Liver (tissue), 9 donors: ENCODE results near the gene UBQLNL. TPM values are rescaled to one million over a fixed set of nuclear protein-coding genes. Genes with fewer than 3 reads are reported as not detected.
A peak's percentile ranks its signal among the peaks of the same experiment; 100 is the strongest.

Experiments
- DNase-seq: peaks from one replicate; pipeline ENCODE4 v3.0.0-alpha.2; 2017; ENCODE audit warnings: low spot score
- H3K27ac ChIP-seq, 2 donors: one replicate each; pipeline ENCODE4 v1.7.0; 2013; ENCODE audit warnings: inconsistent platforms in 2 of 2, low read length in 2 of 2, control low read depth in 1 of 2, low read depth in 1 of 2, mild to moderate bottlenecking in 1 of 2
- H3K27me3 ChIP-seq, 4 donors: one replicate each; pipeline versions ENCODE4 v1.6.1 to v1.7.0; 2013; ENCODE audit warnings: low read length in 3 of 4, inconsistent platforms in 1 of 4, mild to moderate bottlenecking in 1 of 4, moderate library complexity in 1 of 4; ENCODE audit not compliant: control insufficient read depth in 4 of 4, insufficient read depth in 4 of 4
- H3K36me3 ChIP-seq, 4 donors: one replicate each; pipeline versions ENCODE4 v1.6.1 to v1.7.0; 2013; ENCODE audit warnings: low read length in 3 of 4, mild to moderate bottlenecking in 3 of 4, low read depth in 1 of 4, moderate library complexity in 1 of 4; ENCODE audit not compliant: control insufficient read depth in 4 of 4, insufficient read depth in 3 of 4
- H3K4me1 ChIP-seq, 4 donors: one replicate each; pipeline versions ENCODE4 v1.6.1 to v1.7.0; 2013; ENCODE audit warnings: low read length in 3 of 4, mild to moderate bottlenecking in 3 of 4, moderate library complexity in 1 of 4; ENCODE audit not compliant: control insufficient read depth in 4 of 4, insufficient read depth in 4 of 4
- H3K4me3 ChIP-seq, 3 donors: one replicate each; pipeline versions ENCODE4 v1.6.1 to v1.7.0; 2013; ENCODE audit warnings: low read length in 3 of 3, control low read depth in 1 of 3, low read depth in 1 of 3, mild to moderate bottlenecking in 1 of 3
- H3K9ac ChIP-seq, 2 donors: one replicate each; pipeline ENCODE4 v1.7.0; 2013; ENCODE audit warnings: low read length in 2 of 2, mild to moderate bottlenecking in 2 of 2, moderate library complexity in 2 of 2, control low read depth in 1 of 2, low read depth in 1 of 2
- H3K9me3 ChIP-seq, 4 donors: one replicate each; pipeline versions ENCODE4 v1.6.1 to v1.7.0; 2013; ENCODE audit warnings: low read length in 3 of 4; ENCODE audit not compliant: control insufficient read depth in 4 of 4
- FOXA1 ChIP-seq: IDR thresholded peaks from 2 replicates; pipeline ENCODE4 v1.6.1; 2016; ENCODE audit warnings: antibody characterized with exemption
- FOXA2 ChIP-seq: IDR thresholded peaks from 2 replicates; pipeline ENCODE4 v1.6.1; 2016; ENCODE audit warnings: antibody characterized with exemption
- GABPA ChIP-seq, 2 donors: IDR thresholded peaks in 1 of 2; conservative IDR thresholded peaks in 1 of 2; 2 replicates each; pipeline ENCODE4 v1.6.1; 2016; ENCODE audit warnings: antibody characterized with exemption in 2 of 2, mild to moderate bottlenecking in 1 of 2, moderate library complexity in 1 of 2
- HNF4A ChIP-seq, 2 donors: conservative IDR thresholded peaks; 2 replicates each; pipeline ENCODE4 v1.6.1; 2016; ENCODE audit warnings: antibody characterized with exemption in 2 of 2, mild to moderate bottlenecking in 2 of 2
- MAX ChIP-seq: IDR thresholded peaks from 2 replicates; pipeline ENCODE4 v1.6.1; 2016; ENCODE audit warnings: antibody characterized with exemption
- NR2F2 ChIP-seq: IDR thresholded peaks from 2 replicates; pipeline ENCODE4 v1.6.1; 2016; ENCODE audit warnings: antibody characterized with exemption
- RAD21 ChIP-seq, 2 donors: IDR thresholded peaks; 2 replicates each; pipeline ENCODE4 v1.6.1; 2016; ENCODE audit warnings: antibody characterized with exemption in 2 of 2, mild to moderate bottlenecking in 2 of 2
- REST ChIP-seq: IDR thresholded peaks from 2 replicates; pipeline ENCODE4 v1.6.1; 2016; ENCODE audit warnings: antibody characterized with exemption, mild to moderate bottlenecking
- TAF1 ChIP-seq: conservative IDR thresholded peaks from 2 replicates; pipeline ENCODE4 v1.6.1; 2016; ENCODE audit warnings: antibody characterized with exemption, mild to moderate bottlenecking
- WGBS: extraction: QIAGEN DNeasy Blood & Tissue Kit; methylation state at CpG from one replicate; pipeline ENCODE4 v1.1.7; 2013; 5-methylcytosine and 5-hydroxymethylcytosine counted together
- polyA plus RNA-seq, 2 donors: library from polyadenylated mRNA; stranded (reverse) in 1 of 2; unstranded in 1 of 2; fragments of 200-250 nt in 1 of 2; fragments of >200 nt in 1 of 2; fragmentation: Nextera tagmentation in 1 of 2; extraction: Ambion mirVana in 1 of 2; gene quantifications; one replicate each; pipeline versions ENCODE4 v1.2.1 to v1.2.3, GENCODE V29; 2013 to 2015
- total RNA-seq, 2 donors: library from RNA; depleted of rRNA; stranded (reverse); fragments of >200 nt; gene quantifications; one replicate each; pipeline ENCODE4 v1.2.3, GENCODE V29; 2014
- TF ChIP-seq, protein P1 (sequence below): fragments of 150-350 bp; IDR thresholded peaks from 2 replicates; pipeline ENCODE4 v1.5.1; 2017; ENCODE audit warnings: improper control_type of control experiment, low read depth, low read length; ENCODE audit not compliant: missing input control
- donor health status: healthy.
- donor health status: healthy.
- donor health status: healthy.
- donor health status: healthy.
- donor health status: healthy.

UBQLNL gene
- total and polyA plus RNA-seq, 4 donors = 0.03 to 0.25 (median 0.07) TPM

GRCh38 chr11:5488385-5488784 lies 28.1 kb downstream of the UBQLNL start, which contains the start of gene OR52D1:
OR52D1 (plus strand) TSS chr11:5488685; CDS start chr11:5488707, 22 bp downstream.
- Histone ChIP-seq H3K9ac (no peak within 1 kb of the TSS), H3K4me1 (no peaks in the 10 kb centered on the region), H3K36me3 (no peaks in the 10 kb centered on the region), H3K27ac (no peak within 1 kb of the TSS), H3K27me3 (peaks cover 0 to 4% (median 0%) of the 10 kb centered on the region in 4 donors), H3K4me3 (no peak within 1 kb of the TSS), H3K9me3 (no peaks in the 10 kb centered on the region)
- TF ChIP-seq HNF4A (conservative IDR thresholded peaks at IDR 0.05) = no peak
- DNase-seq = no peak

- H3K4me3 ChIP-seq = no peak overlapping the region
- DNase-seq = no peak
- WGBS = 76% methylated on average over 3 of the region's 3 CpGs
These were observed 30.1 kb downstream of the UBQLNL start for GRCh38 chr11:5486421-5486820.

GRCh38 chr11:5486003-5486402 lies 30.5 kb downstream of the UBQLNL start:
- WGBS = 84% methylated on average over 3 of the region's 3 CpGs
- no peak for TF ChIP-seq REST
- Histone ChIP-seq H3K4me1 (no peaks in the 10 kb centered on the region), H3K36me3 (no peaks in the 10 kb centered on the region), H3K9ac (no peak overlapping the region), H3K9me3 (no peaks in the 10 kb centered on the region), H3K27me3 (peaks cover 0 to 4% (median 0%) of the 10 kb centered on the region in 4 donors), H3K27ac (no peak overlapping the region), H3K4me3 (no peak overlapping the region)
- no peak for DNase-seq

More at GRCh38 chr11:5486421-5486820, 30.1 kb downstream of the UBQLNL start:
- Histone ChIP-seq H3K9ac (no peak overlapping the region), H3K27me3 (peaks cover 0 to 4% (median 0%) of the 10 kb centered on the region in 4 donors), H3K27ac (no peak overlapping the region), H3K4me1 (no peaks in the 10 kb centered on the region), H3K9me3 (no peaks in the 10 kb centered on the region), H3K36me3 (no peaks in the 10 kb centered on the region)
- TF ChIP-seq, protein P1, sequence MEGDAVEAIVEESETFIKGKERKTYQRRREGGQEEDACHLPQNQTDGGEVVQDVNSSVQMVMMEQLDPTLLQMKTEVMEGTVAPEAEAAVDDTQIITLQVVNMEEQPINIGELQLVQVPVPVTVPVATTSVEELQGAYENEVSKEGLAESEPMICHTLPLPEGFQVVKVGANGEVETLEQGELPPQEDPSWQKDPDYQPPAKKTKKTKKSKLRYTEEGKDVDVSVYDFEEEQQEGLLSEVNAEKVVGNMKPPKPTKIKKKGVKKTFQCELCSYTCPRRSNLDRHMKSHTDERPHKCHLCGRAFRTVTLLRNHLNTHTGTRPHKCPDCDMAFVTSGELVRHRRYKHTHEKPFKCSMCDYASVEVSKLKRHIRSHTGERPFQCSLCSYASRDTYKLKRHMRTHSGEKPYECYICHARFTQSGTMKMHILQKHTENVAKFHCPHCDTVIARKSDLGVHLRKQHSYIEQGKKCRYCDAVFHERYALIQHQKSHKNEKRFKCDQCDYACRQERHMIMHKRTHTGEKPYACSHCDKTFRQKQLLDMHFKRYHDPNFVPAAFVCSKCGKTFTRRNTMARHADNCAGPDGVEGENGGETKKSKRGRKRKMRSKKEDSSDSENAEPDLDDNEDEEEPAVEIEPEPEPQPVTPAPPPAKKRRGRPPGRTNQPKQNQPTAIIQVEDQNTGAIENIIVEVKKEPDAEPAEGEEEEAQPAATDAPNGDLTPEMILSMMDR = no peak

DNA sequence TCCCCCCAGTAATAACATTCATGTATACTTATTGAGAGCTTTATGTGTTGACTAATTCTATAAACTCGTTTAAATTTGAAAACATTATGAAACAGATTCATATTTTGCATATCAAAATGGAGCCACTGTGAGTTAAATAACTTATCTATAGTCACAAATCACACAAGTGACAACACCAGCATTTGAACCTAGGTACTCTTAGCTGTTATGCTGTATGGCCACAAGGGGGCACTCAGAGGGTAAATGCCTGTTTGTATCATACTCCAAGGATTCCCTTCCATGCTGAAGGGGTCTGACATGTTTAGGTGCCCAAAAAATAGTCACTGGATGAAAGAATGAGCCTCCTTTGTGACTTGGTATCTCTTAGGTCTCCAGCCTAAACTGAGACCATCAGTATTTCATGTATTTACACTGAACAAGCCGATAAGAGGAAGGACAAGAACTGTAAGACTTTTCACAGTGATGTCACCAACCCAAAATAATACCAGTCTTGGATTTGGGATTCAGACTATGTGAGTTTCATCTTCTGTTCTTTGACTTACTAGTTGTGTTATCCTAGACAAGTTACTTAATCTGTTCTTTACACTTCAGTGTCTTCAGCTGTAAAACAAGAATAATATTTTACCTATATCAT lies 40.2 kb downstream of the UBQLNL start:
- H3K27me3 ChIP-seq = no peaks in the 10 kb centered on the region
- WGBS = 38% methylated on average over 2 of the region's 2 CpGs
- no peak overlapping the region for H3K4me3 ChIP-seq
- H3K9ac ChIP-seq = no peak overlapping the region
- DNase-seq = peak; percentile 41
- H3K36me3 ChIP-seq = no peaks in the 10 kb centered on the region
- H3K4me1 ChIP-seq = no peaks in the 10 kb centered on the region
- no peak overlapping the region for H3K27ac ChIP-seq
- H3K9me3 ChIP-seq = no peaks in the 10 kb centered on the region
- TF ChIP-seq RAD21 (IDR thresholded peaks at IDR 0.05) (peak; percentile 78 to 88), MAX (no peak), FOXA2 (no peak), TAF1 (no peak), GABPA (IDR thresholded peaks at IDR 0.05 in 1 of 2, conservative IDR thresholded peaks at IDR 0.05 in 1 of 2) (no peak), NR2F2 (no peak), FOXA1 (no peak)
- TF ChIP-seq, protein P1 = peak; percentile 84
